GM12891 (cell line): ENCODE data around the gene KANSL1.

Experiments used
- PAX5 ChIP-seq: IDR thresholded peaks from 2 replicates; pipeline ENCODE4 v1.6.1; 2011; ENCODE audit warnings: low read length, moderate library complexity, mild to moderate bottlenecking; ENCODE audit not compliant: insufficient read depth, severe bottlenecking
- POLR2A ChIP-seq: IDR thresholded peaks from 2 replicates; pipeline ENCODE4 v1.6.1; 2011; ENCODE audit warnings: low read depth, low read length, control low read depth
- POLR2AphosphoS5 ChIP-seq: IDR thresholded peaks from 2 replicates; pipeline ENCODE4 v1.6.1; 2011; ENCODE audit warnings: low read depth, low read length, control low read depth
- SPI1 ChIP-seq: IDR thresholded peaks from 2 replicates; pipeline ENCODE4 v1.6.1; 2011; ENCODE audit warnings: low read depth, low read length, control low read depth
- TAF1 ChIP-seq: IDR thresholded peaks from 2 replicates; pipeline ENCODE4 v1.6.1; 2011; ENCODE audit warnings: low read depth, low read length, control low read depth

DNA sequence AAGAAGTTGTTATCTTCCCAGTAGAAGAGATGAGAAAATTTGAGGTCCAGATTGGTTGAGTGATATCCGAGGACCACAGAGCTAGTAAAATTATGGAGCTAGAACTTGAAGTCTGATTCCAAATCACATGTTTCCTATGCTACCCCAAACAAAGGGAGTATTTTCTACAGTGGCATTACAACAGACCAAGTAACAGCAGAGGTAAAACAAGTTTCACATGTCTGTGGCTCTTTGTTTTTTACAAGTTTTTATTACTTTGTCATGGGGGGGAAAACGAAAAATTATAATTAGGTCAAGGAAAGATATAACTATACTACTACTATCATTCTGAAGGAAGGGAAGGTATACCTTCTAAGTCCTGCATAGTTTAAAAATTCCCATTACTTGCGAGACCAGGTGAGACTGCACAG is 49.4 kb downstream of the KANSL1 start:
- TF ChIP-seq POLR2AphosphoS5, result no peak
- TF ChIP-seq POLR2A, result no peak
- TF ChIP-seq SPI1, result no peak
- no peak for TF ChIP-seq TAF1
- no peak for TF ChIP-seq PAX5
